HG03103 (cell line): ENCODE data around the gene C11orf54.

Source experiments
- ATAC-seq: cut with Tn5 transposase; IDR thresholded peaks from one replicate; pipeline ENCODE4 v1.9.1; 2021; ENCODE audit warnings: low read depth; ENCODE audit not compliant: unreplicated experiment

Gene C11orf54

GRCh38 chr11:93741094-93741881, at the start of gene C11orf54, which contains the start of gene TAF1D:
Gene C11orf54 (plus strand): TSS chr11:93741672. CDS start chr11:93747394, 5,722 bp downstream.
Gene TAF1D (minus strand): TSS chr11:93741495. CDS start chr11:93739304, 2,191 bp downstream.
- peak; percentile 77 for ATAC-seq

GRCh38 chr11:93694109-93694508, 47.4 kb upstream of the C11orf54 start:
- no peak for ATAC-seq

- ATAC-seq: no peak
Observed at GRCh38 chr11:93694557-93694956, 46.9 kb upstream of the C11orf54 start.

- no peak for ATAC-seq
Observed at GRCh38 chr11:93697611-93698010, 43.9 kb upstream of the C11orf54 start.

- no peak for ATAC-seq
Observed at GRCh38 chr11:93700830-93701229, 40.6 kb upstream of the C11orf54 start.

- no peak for ATAC-seq
Observed at GRCh38 chr11:93704237-93704636, 37.2 kb upstream of the C11orf54 start.

GRCh38 chr11:93710239-93710638, 31.2 kb upstream of the C11orf54 start:
- no peak for ATAC-seq

GRCh38 chr11:93712678-93713077, 28.8 kb upstream of the C11orf54 start:
- ATAC-seq: no peak

GRCh38 chr11:93715797-93716396, 25.6 kb upstream of the C11orf54 start:
- no peak for ATAC-seq

GRCh38 chr11:93717501-93717900, 24.0 kb upstream of the C11orf54 start:
- ATAC-seq: no peak

- peak; percentile 90 for ATAC-seq
Observed at GRCh38 chr11:93718057-93718563, 23.4 kb upstream of the C11orf54 start.

- no peak for ATAC-seq
Observed at GRCh38 chr11:93719310-93719709, 22.2 kb upstream of the C11orf54 start.

- ATAC-seq: no peak
Observed at GRCh38 chr11:93720522-93720921, 20.9 kb upstream of the C11orf54 start.

- no peak for ATAC-seq
Observed at GRCh38 chr11:93724089-93724488, 17.4 kb upstream of the C11orf54 start.

GRCh38 chr11:93727985-93728791, 13.3 kb upstream of the C11orf54 start:
- ATAC-seq: no peak

- ATAC-seq: no peak
Observed at GRCh38 chr11:93728792-93729128, 12.7 kb upstream of the C11orf54 start.

- no peak for ATAC-seq
Observed at GRCh38 chr11:93729129-93729616, 12.3 kb upstream of the C11orf54 start.

- no peak for ATAC-seq
Observed at GRCh38 chr11:93730108-93731107, 11.1 kb upstream of the C11orf54 start.

GRCh38 chr11:93732237-93732892, 9.1 kb upstream of the C11orf54 start:
- no peak for ATAC-seq
